ENCODE data around the gene CDK11A. TPM values are rescaled to one million over a fixed set of nuclear protein-coding genes. Genes with fewer than 3 reads are reported as not detected.

CDK11A gene
- total RNA-seq, 2 donors from 2014 or later = 35.8 to 38.9 TPM

DNA sequence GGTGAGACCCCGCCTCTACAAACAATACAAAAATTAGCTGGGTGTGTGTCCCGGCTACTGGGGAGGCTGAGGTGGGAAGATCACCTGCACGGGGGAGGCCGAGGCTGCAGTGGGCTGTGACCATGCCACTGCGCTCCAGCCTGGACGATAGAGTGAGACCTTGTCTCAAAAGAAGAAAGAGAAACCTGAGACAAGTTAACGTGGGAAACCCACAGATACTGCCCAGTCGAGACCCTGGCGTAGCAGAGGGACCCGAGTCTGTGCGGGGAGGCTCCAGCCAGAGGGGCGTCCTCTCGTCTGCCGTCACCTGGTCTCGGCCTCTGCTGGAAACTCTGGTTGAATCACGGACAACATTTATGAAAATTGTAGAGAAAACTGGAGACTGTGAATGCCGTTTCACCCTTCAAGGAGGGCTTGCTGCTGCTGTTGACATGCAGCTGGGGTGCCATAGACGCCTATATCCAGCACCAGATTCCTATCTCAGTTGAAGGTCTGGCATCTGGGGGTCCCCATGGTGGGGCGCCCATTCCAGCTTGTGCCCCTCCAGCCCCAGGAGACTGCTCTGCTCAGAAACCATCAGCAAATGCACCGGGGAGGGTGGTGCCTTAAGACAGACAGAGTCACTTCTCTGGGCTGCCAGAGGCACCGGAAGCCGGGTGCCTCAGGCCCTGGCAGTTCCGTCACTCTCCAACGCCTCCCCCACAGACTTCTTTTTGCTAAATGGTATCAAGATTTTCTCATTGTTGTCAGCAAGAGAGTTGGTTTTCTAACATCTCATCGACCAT lies 51.8 kb downstream of the CDK11A start:
- no peak for ATAC-seq
- DNase-seq = no peak
- 90 to 92% methylated on average over 19 to 24 of the region's 25 CpGs for WGBS, 2 donors

DNA sequence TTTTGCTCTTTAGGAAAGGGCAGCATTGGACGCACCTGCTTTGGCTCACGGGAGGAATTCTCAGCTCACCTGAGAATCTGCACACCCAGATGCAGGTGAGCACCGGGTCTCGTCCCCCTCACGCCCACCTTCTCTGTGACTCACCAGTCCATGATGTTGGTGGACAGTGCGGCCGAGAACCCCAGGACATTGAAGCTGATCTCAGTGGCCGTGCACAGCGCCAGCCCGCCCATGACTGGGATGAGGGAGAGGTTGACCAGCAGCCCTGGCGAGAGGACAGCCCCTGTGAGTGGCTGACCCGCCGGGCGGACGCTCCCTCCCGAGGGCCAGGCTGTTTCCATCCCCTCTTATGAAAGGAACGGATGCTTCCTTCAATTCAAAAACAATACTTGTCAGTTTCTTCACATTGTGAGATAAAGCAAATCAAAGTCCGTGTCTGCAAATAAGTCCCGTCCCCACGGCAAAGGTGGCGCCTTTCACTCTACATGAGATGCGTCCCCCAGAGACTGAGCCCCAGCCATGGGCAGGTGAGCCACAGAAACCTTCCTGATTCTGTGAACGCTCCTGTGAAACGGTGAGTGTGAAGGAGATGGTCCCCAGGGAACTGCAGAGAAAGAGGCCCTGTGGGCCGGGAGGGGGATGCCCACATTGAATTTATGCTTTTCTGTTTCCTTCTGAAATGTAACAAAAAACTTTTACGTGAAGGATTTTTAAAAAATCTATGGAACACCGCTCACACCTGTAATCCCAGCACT lies 52.6 kb downstream of the CDK11A start:
- no peaks in the 10 kb centered on the region for H3K9me3 ChIP-seq
- peaks cover 0 to 5% of the 10 kb centered on the region in 2 donors for H3K36me3 ChIP-seq (replicated peaks in 1 of 2; ENCODE audit: insufficient read depth in 1 of 2, low read depth in 2 of 2)
- ATAC-seq (no peak), DNase-seq (no peak)
- H3K27me3 ChIP-seq = no peaks in the 10 kb centered on the region
- H3K27ac ChIP-seq = no peak overlapping the region
- intact Hi-C loops (cut with DNase I) = no loop called here
- H3K4me3 ChIP-seq = no peak overlapping the region
- H3K4me1 ChIP-seq = no peaks in the 10 kb centered on the region
- TF ChIP-seq, protein P1, sequence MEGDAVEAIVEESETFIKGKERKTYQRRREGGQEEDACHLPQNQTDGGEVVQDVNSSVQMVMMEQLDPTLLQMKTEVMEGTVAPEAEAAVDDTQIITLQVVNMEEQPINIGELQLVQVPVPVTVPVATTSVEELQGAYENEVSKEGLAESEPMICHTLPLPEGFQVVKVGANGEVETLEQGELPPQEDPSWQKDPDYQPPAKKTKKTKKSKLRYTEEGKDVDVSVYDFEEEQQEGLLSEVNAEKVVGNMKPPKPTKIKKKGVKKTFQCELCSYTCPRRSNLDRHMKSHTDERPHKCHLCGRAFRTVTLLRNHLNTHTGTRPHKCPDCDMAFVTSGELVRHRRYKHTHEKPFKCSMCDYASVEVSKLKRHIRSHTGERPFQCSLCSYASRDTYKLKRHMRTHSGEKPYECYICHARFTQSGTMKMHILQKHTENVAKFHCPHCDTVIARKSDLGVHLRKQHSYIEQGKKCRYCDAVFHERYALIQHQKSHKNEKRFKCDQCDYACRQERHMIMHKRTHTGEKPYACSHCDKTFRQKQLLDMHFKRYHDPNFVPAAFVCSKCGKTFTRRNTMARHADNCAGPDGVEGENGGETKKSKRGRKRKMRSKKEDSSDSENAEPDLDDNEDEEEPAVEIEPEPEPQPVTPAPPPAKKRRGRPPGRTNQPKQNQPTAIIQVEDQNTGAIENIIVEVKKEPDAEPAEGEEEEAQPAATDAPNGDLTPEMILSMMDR (IDR thresholded peaks at IDR 0.05) = no peak
- no peak for TF ChIP-seq POLR2A (IDR thresholded peaks at IDR 0.05)
- whole genome bisulfite sequencing, 2 donors = 80 to 84% methylated on average over 21 to 27 of the region's 27 CpGs

More for the DNA sequence above, 51.8 kb downstream of the CDK11A start:
- H3K9me3 ChIP-seq = no peaks in the 10 kb centered on the region
- intact Hi-C loops (cut with DNase I) = no loop called here
- peaks cover 0 to 4% of the 10 kb centered on the region in 2 donors for H3K36me3 ChIP-seq (replicated peaks in 1 of 2; ENCODE audit: insufficient read depth in 1 of 2, low read depth in 2 of 2)
- no peak overlapping the region for H3K4me3 ChIP-seq
- H3K27me3 ChIP-seq = no peaks in the 10 kb centered on the region
- TF ChIP-seq, protein P1 (IDR thresholded peaks at IDR 0.05) = no peak
- TF ChIP-seq POLR2A (IDR thresholded peaks at IDR 0.05) = no peak
- no peaks in the 10 kb centered on the region for H3K4me1 ChIP-seq
- H3K27ac ChIP-seq = no peak overlapping the region

DNA sequence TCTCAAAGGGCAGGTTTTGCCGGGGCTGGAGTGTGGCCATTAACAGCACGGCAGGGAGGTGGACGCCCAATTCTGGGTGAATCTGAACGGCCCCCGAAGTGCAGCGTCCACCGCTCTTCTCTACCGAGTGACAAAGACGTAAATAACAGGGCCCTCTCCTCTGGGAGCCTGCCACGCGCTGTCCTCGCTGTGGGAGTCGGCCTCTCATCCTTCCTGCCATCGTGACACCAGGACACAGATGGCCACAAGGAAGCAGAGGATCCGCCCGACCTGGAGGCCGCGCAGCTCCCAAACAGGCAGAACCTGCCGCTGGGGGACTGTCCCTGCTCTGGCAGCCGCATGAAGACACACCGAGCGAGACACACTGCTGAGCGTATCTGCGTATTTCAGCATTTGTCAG lies 53.3 kb downstream of the CDK11A start:
- WGBS, 2 donors = 93 to 96% methylated on average over 11 to 24 of the region's 24 CpGs
- Histone ChIP-seq H3K4me3 (no peak overlapping the region), H3K9me3 (no peaks in the 10 kb centered on the region), H3K27ac (no peak overlapping the region), H3K36me3 (replicated peaks in 1 of 2; ENCODE audit: insufficient read depth in 1 of 2, low read depth in 2 of 2) (peaks cover 0 to 10% of the 10 kb centered on the region in 2 donors), H3K27me3 (no peaks in the 10 kb centered on the region), H3K4me1 (no peaks in the 10 kb centered on the region)
- intact Hi-C loops (cut with DNase I) = no loop called here
- TF ChIP-seq, protein P1 (IDR thresholded peaks at IDR 0.05) = no peak
- no peak for TF ChIP-seq POLR2A (IDR thresholded peaks at IDR 0.05)
- ATAC-seq (no peak), DNase-seq (no peak)

DNA sequence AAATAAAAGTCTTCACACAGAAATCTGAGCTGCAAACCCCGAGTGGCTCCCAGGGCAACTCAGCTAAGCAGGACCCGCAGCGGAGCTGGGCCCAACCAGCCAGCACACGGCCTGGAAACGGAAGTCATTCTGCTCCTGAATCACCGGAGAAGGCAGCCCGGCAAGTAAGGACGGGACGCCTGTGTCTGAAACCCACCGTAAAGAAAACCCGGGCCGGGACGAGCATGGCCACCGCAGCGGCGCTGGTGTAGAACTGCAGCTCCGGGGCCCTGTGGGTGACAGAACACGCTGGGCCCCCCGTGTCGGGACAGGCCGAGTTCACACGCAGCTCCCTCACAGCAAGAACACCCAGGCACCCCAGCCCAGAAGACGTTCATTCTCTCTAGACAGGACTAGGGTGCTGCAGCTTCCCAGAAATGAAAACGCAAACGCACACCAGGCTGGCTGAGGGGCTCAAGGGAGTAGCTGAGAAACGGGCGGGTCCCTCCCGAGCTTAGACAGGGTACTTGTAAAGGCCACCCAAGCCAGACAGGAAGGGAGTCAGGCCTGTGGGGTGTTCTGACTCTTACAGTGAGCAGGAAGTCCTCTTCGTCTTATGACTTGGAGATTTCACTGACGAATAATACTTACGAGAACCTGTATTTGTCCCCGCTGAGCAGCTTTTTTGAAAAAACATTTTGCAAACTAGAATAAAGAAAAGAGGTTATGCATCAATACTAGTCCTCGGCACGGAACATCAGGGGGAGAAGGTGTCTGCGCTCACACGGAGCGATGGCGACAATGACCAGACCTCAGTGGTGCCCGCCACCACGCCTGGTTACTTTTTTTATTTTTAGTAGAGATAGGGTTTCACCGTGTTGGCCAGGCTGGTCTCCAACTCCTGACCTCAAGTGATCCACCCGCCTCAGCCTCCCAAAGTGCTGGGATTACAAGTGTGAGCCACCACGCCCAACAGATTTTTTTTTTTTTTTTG lies 54.4 kb downstream of the CDK11A start:
- DNase-seq = peak in 1 of 4 donors; percentile 5
- Histone ChIP-seq H3K27me3 (no peaks in the 10 kb centered on the region), H3K4me1 (peaks cover 6% of the 10 kb centered on the region), H3K9me3 (no peaks in the 10 kb centered on the region), H3K4me3 (no peak overlapping the region), H3K36me3 (replicated peaks in 1 of 2; ENCODE audit: insufficient read depth in 1 of 2, low read depth in 2 of 2) (peaks cover 0 to 15% of the 10 kb centered on the region in 2 donors), H3K27ac (no peak overlapping the region)
- TF ChIP-seq, protein P1 (IDR thresholded peaks at IDR 0.05) = no peak
- TF ChIP-seq POLR2A (IDR thresholded peaks at IDR 0.05) = no peak
- intact Hi-C loops (cut with DNase I) = no loop called here
- ATAC-seq = no peak
- WGBS, 2 donors = 91% methylated on average over 29 to 43 of the region's 43 CpGs

Measured in body of pancreas (tissue), 4 donors.